Epidermal melanocyte (primary cell): ENCODE results near the gene PPM1F.
"Not testable (repeated sequence)": the region's sequence is repeated elsewhere in the genome, so short reads cannot be mapped to it uniquely, and the experiment has no call there.

Experiments
- DNase-seq: peaks from one replicate; pipeline ENCODE4 v3.0.0; 2011; ENCODE audit warnings: low spot score; ENCODE audit not compliant: insufficient read length

The PPM1F gene

DNA sequence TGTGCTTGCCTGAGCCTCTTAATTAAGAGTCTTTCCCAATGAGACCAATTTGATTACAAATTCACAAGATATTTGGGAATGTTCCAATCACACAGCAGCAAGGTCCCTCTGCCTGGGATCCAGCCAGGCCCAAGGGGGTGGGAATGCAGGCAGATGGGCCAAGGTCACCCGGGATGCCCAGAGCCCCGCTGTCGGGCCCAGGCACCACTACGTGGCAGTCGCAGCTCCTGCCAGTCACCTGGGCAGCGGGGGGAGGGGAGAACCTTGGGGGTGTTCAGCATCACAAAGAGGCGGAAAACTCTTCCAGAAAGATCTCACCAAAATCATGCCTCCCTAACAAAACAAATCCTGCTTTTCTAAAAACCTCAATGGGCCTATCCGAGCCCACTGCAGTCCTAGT lies 30.9 kb downstream of the PPM1F start:
- no peak for DNase-seq

DNA sequence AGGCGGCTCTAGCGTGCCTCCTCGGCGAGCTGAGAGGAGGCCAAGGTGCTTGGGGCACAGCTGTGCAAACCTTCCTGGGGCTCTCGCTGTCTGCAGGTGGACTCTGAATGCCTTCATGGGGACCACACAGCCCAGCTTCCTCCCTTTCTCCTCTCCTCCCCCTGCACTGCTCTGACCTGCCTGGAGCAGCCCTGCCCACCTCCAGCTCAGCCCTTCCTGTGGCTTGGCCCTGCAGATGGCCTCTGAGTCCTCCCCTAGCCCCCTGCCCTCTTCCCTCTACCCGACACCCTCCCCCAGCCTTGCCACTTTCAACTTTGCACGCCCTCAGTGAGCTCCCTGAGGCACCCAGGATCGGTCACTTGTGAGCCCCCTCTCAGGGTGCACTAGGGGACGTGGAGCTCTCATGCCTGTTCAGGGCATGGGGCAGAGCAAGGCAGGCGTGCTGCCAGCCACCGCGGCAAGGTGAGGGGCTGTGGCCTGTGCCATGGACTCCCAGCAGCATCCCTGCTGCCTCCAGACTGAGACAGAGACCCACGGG lies 31.4 kb downstream of the PPM1F start:
- no peak for DNase-seq

DNA sequence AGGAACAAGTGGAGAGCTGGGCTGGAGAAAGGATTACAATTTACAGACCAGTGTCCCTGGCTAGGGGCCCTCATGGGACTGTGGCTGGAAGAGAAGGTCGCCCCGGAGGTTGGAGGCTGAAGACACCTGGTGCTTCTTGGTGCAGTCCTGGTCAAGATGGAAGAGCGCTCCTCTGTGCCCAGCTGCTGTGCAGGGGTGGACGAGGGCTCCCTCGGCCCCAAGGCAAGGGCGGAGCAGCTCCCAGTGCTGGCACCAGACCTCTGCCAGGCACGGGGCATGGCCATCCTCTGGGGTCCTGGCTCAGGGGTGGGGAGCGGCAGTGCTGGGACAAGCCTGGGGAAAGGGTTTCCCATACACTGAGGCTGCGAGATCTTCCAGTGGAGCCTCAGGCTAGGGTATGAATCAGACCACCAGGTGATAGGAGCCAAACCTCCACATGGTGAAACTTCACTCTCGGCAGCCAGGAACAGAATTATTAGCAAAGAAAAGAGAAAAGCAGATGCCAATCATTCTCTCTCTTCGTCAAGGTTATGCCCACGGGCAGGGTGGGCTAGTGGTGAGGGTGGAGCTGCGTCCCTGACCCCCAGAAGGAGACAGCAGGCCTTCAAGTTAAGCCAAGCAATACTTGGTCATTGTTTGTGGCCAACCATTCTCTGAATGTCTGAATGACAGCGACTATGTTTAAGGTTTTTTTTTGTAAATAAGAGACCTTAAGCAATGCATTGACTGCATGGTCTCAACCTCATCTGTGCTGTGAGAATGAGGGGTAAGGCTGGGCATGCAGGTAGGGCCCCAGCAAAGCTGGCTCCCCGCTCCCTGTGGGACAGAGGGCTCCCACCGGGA lies 32.1 kb downstream of the PPM1F start:
- DNase-seq: no peak

DNA sequence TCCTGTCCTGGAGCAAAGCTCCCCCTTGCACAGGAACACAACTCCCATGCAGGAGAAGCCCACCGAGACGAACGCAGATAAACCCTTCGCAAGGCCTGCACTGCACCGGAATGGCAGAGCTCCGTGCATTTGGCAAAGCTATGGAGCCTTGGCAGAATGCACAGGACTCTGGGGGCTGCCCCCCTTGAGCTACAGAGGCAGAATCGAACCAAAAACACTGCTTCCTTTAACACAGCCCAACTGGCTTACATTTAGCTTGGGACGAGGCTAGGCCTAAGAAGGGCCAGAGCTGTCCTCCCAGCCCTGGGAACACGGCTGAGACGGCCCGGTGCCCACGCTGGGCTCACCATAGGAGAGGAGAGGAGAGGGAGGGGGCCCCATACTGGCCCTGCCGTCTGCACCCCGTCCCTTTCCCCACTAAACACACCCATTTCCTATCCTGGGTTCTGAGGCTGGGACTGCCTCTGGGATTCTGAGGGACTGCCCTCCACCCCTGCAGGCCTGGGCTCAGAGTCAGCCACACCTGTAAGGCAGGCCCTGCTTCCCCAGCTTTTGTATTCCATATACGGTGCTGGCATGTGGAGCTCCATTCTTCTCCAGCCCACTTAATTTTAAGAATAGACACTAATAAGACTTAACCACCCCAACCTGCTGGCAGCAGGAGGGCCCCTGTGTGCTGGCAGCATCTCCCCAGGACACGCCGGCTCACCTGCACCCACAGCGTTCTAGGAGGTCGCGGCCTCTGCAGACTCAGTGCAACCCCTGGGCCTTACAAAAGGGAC lies 32.9 kb downstream of the PPM1F start:
- no peak for DNase-seq

DNA sequence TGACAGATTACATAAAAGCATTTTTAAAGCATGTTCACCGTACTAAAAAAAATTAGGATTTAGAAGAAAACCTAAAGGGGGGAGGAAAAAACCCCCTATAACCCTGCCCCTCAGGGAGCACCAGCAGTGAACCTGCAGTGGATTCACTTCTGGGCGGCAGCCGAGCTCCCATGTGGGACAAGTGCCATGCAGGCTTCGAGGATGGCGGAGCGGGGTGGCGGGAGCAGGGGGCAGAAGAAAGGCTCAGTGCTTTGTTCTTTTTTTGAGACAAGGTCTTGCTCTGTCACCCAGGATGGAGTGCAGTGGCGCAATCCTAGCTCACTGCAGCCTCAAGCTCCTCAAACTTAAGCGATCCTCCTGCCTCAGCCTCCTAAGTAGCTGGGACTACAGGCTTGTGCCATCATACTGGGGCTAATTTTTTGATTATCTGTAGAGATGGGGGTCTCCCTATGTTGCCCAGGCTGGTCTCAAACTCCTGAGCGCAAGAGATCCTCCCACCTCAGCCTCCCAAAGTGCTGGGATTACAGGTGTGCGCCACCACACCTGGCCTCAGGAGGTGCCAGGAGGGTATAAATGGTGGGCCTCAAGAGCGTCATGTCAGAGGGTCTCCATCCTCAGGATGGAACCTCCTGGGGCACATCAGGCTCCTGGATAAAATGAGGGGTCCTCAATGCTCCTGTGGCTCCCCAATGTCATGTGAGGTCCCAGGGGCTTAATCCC lies 34.0 kb downstream of the PPM1F start:
- DNase-seq: no peak

DNA sequence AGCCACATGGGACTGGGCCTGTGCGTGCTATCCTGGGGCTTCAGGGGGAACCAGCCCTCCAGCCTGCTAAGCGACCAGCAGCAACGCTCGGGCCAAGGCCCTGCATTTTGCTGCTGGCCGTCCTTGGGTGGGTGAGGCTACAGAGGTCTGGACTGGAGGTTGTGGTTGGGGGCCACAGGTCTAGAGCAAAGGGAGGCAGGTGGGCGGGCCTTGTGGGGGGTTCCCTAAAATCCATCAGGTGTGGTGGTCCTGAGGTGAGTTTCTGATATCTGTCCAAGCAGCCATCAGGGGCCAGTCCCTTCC lies 34.7 kb downstream of the PPM1F start:
- no peak for DNase-seq

DNA sequence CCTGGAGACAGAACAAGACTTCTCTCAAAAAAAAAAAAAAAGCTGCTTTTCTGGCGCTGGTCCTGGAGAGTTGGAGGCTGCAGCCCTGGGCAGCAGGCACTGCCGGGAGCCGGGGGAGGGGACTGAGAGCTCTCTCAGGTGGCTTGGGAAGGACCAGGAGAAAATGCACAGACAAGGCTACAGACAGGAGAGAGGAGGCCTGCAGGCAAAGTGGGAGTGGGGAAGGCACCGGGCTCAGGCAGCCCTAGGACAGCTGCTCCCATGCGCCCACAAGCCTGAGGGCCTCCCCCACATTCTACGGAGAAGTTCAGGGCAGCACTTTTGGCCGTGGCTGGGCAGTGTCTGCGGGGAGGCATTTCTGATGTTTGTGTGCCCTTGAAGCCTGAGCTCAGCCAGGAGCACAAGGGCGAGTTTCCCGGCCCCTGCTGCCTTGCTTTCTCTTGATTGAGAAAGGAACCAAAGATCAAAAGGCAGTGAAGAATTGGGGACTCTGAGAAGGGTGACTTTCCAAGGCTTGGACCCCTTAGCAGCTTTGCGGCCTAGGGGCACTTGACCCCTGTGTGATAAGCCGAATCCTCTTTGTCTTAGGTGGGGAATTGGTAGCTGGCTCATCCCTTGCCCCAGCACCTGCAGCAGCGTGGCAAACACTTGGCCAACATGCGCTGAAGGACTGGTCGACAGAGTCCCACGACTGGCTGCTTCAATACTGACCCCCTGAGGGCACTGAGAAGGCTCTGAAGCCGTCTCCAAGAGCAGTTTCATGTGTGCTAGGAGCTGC lies 35.3 kb downstream of the PPM1F start:
- DNase-seq: no peak

DNA sequence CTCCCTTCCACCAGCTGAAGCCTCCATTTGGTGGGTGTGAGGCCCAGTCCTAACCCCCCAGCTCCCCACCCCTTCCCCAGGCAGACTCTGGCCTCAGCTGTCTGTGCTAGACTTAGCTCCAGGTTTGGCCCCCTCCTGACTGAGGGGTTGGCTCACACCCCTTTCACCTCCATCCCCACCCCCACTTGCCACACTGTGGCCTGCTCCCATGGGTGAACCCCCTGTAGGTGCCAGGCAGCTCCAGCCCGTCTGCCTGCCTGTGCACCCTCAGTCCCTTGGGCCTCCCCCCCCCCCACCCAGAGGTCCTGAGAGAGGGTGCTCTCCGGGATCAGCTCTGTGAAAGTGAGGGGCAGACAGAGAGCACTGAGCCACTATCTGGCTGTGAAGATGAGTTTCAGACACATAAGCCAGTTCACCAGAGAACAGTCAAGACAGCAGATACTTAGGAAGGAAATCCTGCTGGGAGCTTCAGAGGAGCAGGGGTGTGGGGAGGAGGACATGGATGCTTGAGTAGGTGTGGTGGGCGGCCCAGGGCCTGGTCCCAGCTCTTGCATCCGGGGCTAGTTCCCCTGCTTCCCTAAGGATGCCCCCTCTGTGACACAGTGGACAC lies 36.2 kb downstream of the PPM1F start:
- no peak for DNase-seq

DNA sequence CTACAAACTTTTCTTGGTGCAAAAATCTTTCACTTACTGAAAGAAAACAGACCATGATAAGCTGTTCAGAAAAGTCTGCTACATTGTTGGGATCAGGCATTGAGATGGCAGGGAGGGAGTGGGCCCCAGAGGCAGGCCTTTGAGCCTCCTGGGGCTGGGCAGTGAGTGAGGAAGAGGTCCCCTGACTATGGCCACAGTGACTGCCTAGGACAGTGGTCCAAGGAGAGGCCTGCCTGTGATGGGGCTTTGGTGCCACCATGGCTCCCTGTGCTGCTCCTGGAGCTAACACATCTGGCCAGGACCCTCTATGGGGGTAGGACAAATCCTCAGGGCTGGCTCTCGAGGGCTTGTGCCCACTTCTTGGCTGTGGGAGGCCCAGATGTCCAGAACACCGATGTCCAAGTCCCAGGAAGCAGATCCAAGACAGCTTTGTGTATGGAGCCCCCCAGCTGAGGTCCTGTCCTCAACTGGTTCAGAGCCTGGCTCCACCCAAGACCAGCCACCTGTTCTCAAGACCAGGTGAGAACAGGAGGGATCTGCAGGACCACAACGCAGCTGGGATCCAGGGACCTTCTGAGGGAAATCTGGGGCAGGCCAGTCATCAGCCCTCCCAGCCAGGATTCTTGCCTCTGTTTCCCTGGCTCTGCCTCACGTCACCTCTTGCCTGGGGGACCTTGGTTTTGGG lies 36.9 kb downstream of the PPM1F start:
- DNase-seq: no peak

DNA sequence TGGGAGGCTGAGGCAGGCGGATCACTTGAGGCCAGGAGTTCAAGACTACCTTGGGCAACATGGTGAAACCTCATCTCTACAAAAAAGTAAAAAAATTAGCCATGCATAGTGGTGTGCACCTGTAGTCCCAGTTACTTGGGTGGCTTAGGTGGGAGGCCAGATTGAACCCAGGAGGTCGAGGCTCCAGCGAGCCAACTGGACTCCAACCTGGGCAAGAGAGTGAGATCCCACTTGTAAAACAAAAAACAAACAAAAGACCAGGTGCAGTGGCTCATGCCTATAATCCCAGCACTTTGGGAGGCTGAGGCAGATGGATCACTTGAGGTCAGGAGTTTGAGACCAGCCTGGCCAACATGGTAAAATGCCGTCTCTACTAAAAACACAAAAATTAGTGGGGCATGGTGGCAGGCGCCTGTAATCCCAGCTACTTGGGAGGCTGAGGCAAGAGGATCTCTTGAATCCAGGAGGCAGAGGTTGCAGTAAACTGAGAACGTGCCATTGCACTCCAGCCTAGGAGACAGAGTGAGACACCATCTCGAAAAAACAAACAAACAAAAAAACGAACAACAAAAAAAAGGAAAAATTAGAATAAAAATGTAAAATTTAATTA lies 38.5 kb downstream of the PPM1F start:
- DNase-seq: not testable (repeated sequence)

DNA sequence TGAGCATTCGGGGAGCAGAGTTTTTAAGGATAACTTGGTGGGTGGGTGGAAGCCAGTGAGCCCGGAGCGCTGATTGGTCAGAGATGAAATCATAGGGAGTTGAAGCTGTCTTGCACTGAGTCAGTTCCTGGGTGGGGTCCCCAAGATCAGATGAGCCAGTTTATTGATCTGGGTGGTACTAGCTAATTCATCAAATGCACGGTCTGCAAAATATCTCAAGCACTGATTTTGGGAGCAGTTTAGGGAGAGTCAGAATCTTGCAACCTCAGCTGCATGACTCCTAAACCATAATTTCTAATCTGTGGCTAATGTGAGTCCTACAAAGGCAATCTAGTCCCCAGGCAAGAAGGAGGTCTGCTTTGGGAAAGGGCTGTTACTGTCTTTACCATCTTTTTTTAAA lies 42.3 kb downstream of the PPM1F start:
- not testable (repeated sequence) for DNase-seq

DNA sequence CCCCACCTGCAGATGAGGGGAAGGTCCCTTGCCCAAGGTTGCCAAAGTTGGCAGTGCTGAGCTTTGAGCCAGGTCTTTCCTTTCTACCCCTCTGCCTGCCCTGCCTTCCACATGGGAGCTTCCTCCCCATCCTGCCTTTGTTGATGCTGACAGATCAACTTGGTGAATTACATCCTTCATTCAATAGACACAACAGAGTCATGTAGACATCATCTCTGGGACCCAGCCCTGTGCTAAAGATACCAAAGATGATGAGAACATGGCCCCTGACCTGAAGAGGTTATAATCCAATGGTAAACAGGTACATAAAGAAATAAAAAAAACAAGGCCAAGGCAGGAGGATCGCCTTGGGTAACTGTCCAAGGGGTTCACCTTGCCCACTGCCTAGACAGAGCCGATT lies 42.8 kb downstream of the PPM1F start:
- no peak for DNase-seq

DNA sequence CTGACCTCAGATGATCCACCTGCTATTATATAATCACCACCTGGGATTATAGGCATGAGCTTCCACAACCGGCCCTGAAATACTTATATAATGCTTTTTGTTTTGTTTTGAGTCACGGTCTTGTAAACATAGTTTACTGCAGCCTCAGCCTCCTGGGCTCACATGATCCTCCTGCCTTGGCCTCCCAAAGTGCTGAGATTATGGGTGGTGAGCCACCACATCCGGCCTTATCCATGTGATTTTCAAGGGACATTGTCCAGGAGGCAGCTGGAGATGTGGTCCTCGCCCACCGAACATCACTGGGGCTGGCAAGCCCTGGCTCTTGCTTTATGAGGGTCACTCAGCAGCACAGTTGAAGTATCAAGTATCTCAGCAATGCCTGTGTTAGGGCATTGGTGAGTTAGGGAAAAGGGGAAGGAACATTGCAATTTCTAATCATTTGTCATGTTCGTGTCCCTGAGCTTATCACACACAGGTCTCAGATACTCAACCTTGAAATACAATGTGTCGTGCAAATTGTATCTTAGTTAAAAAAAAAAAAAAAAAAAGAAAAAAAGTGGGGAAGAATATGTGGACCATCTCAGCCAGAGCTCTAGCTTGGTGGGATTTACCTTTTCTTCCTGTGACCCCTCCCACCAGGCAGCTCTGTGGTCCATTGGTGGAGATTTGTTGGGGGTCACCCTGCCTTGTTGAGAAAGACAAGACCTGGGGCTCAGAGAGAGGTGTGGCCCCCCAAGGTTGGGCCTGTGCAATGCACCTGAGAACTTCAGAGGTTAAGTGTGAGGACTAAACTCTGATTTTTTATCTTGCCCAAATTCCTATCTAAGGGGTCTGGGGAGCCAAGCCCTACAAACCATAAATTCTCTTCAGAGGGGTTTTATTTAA lies 44.8 kb downstream of the PPM1F start:
- DNase-seq: no peak

DNA sequence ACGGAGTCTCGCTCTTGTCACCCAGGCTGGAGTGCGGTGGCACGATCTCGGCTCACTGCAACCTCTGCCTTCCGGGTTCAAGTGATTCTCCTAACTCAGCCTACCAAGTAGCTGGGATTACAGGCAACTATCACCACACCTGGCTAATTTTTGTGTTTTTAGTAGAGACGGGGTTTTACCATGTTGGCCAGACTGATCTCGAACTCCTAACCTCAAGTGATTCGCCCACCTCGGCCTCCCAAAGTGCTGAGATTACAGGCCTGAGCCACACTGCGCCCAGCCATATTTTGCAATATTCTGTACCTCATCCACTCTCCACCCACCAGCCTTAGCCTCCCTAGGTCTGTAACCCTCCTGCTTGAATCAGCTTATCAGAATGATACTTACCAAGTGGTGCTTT lies 47.4 kb downstream of the PPM1F start:
- DNase-seq: not testable (repeated sequence)

DNA sequence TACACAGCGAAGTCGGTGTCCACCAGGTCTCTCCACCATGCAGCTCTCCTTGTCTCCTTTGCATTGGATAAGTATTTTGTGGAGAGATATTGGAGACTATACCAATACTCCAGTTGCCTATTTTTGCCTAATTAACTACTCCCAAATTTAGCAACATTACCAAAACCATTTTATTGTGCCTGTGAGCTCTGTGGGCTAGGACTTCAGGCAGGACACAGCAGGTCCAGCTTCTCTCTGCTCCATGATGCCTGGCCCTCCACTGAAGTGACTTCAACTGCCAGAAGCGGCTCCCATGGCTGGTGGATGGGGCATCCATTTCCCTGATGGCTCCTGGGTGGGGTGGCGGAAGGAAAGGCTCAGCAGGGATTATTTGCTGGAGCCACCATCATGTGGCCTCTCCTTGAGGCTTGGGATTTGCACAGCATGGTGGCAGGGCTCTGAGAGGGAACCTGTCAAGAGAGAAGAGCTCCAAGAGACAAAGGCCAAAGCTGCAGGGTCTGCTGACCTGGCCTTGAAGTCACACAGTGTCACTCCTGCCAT lies 48.3 kb downstream of the PPM1F start:
- no peak for DNase-seq

DNA sequence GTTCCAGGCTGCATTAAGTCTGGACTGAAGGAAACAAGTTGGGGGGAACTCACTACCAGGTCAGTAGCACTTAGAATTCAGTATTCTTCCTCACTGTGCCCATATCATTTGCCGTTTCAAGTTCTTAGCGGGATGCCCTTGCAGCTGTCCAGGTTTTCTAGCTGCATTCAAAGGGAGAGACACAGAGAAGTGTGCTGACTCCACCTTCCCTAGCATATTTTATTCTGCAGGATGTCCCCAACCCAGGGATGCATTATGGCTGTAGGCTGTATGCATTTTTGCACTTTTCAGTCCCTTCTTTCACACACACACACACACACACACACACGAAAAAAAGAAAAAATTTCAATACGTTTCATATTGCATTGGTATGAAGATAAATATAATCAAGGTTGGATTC lies 49.4 kb downstream of the PPM1F start:
- no peak for DNase-seq

DNA sequence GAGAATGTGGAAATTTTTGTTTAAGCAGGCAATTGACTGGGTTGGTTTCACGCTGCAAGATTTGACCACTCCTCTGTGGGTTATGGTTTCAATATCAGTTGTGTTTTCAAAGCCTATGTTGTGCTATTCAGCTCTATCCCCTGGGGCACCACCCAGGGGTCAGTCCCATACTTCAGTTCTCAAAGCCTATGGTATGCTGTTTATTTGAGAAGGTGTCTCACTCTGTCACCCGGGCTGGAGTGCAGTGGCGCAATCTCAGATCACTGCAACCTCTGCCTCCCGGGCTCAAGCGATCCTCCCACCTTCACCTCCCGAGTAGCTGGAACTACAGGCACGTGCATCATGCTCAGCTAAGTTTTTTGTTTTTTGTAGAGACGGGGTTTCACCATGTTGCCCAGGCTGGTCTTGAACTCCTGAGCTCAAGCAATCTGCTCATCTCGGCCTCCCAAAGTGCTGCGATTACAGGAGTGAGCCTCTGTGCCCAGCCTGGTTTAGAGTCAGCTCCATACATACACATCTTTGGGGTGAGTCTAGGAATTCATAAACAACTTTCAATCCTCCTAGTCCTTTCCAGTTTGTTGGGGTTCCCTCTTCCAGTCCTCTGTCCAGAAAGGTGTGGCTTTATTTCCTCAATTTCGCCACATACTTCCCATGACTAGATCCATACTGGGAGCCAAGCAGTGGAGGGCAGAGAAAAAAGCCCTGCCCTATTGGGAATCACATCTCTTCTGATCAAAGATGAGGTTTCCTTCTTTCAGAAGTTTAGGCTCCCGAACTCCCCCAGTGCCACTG lies 50.2 kb downstream of the PPM1F start:
- DNase-seq: no peak
